HG03521 (cell line): ENCODE data around the gene CDC27.
"Not testable (repeated sequence)": the region's sequence is repeated elsewhere in the genome, so short reads cannot be mapped to it uniquely, and the experiment has no call there.

ENCODE experiments used
- ATAC-seq: cut with Tn5 transposase; IDR thresholded peaks from one replicate; pipeline ENCODE4 v1.9.1; 2021; ENCODE audit warnings: mild to moderate bottlenecking, moderate library complexity; ENCODE audit not compliant: unreplicated experiment

CDC27 gene

GRCh38 chr17:47073629-47074028 is 115.5 kb downstream of the CDC27 start:
- ATAC-seq = not testable (repeated sequence)

GRCh38 chr17:47072886-47073285 is 116.2 kb downstream of the CDC27 start:
- no peak for ATAC-seq

- ATAC-seq = not testable (repeated sequence)
Observed at GRCh38 chr17:47071171-47071570, 117.9 kb downstream of the CDC27 start.

GRCh38 chr17:47070266-47070665 is 118.8 kb downstream of the CDC27 start:
- not testable (repeated sequence) for ATAC-seq
